GM23338 (cell line): Measurements from ENCODE around the gene C15orf62. TPM values are rescaled to one million over a fixed set of nuclear protein-coding genes. Genes with fewer than 3 reads are reported as not detected.

Source experiments
- ATAC-seq: fragments of 200-7000 bp; cut with Tn5 transposase; 3 replicates; pipeline ENCODE4 v1.9.1; 2020
- DNase-seq: peaks from one replicate; pipeline ENCODE4 v3.0.0-alpha.2; 2015; ENCODE audit warnings: low spot score
- H2AFZ ChIP-seq: fragments of 200-600 bp; sonication (generic); 2 replicates; pipeline ENCODE4 v1.8.0; 2016; ENCODE audit warnings: antibody characterized with exemption, mild to moderate bottlenecking, moderate library complexity
- H3F3A ChIP-seq: fragments of 200-600 bp; sonication (generic); replicated peaks from 2 replicates; pipeline ENCODE4 v1.8.0; 2017; ENCODE audit warnings: antibody characterized with exemption, mixed run types, low read depth
- H3K27ac ChIP-seq: fragments of 200-600 bp; sonication (generic); 2 replicates; pipeline ENCODE4 v1.6.1; 2016; ENCODE audit warnings: low read depth
- H3K27me3 ChIP-seq: fragments of 200-600 bp; sonication (generic); 2 replicates; pipeline ENCODE4 v1.8.0; 2016; ENCODE audit warnings: mild to moderate bottlenecking, mixed run types, moderate library complexity; ENCODE audit not compliant: insufficient read depth
- H3K36me3 ChIP-seq: fragments of 200-600 bp; sonication (generic); 2 replicates; pipeline ENCODE4 v1.8.0; 2016; ENCODE audit warnings: mild to moderate bottlenecking; ENCODE audit not compliant: insufficient read depth
- H3K4me1 ChIP-seq: fragments of 200-600 bp; sonication (generic); 2 replicates; pipeline ENCODE4 v1.8.0; 2016; ENCODE audit warnings: mild to moderate bottlenecking, moderate library complexity; ENCODE audit not compliant: insufficient read depth
- H3K4me2 ChIP-seq: fragments of 200-600 bp; sonication (generic); 2 replicates; pipeline ENCODE4 v1.7.1; 2017; ENCODE audit warnings: mixed run types
- H3K4me3 ChIP-seq: fragments of 200-600 bp; sonication (generic); 2 replicates; pipeline ENCODE4 v1.6.1; 2016; ENCODE audit warnings: mixed run types
- H3K79me2 ChIP-seq: fragments of 200-600 bp; sonication (generic); replicated peaks from 2 replicates; pipeline ENCODE4 v1.8.0; 2017; ENCODE audit warnings: mild to moderate bottlenecking; ENCODE audit not compliant: insufficient read depth
- H3K9me2 ChIP-seq: fragments of 200-600 bp; sonication (generic); 2 replicates; pipeline ENCODE4 v1.8.0; 2017; ENCODE audit not compliant: insufficient read depth
- H4K20me1 ChIP-seq: fragments of 200-600 bp; sonication (generic); replicated peaks from 2 replicates; pipeline ENCODE4 v1.8.0; 2017; ENCODE audit warnings: mild to moderate bottlenecking; ENCODE audit not compliant: insufficient read depth
- H3K27ac Mint-ChIP-seq: 2 replicates; pipeline ENCODE4 v1.8.0; 2020; ENCODE audit warnings: inconsistent platforms, mild to moderate bottlenecking, moderate library complexity, mixed read lengths
- H3K27me3 Mint-ChIP-seq: 3 replicates; pipeline ENCODE4 v1.8.0; 2022; ENCODE audit warnings: low read depth, mild to moderate bottlenecking, moderate library complexity, mixed read lengths, inconsistent platforms; ENCODE audit not compliant: insufficient read depth, poor library complexity
- H3K36me3 Mint-ChIP-seq: 3 replicates; pipeline ENCODE4 v1.8.0; 2021; ENCODE audit warnings: low read depth, mild to moderate bottlenecking, inconsistent platforms, moderate library complexity, mixed read lengths
- H3K4me1 Mint-ChIP-seq: 3 replicates; pipeline ENCODE4 v1.8.0; 2020; ENCODE audit warnings: mild to moderate bottlenecking, inconsistent platforms, mixed read lengths
- H3K4me3 Mint-ChIP-seq: 3 replicates; pipeline ENCODE4 v1.8.0; 2021; ENCODE audit warnings: moderate library complexity, mild to moderate bottlenecking, inconsistent platforms, mixed read lengths
- H3K9me3 Mint-ChIP-seq: 3 replicates; pipeline ENCODE4 v1.8.0; 2020; ENCODE audit warnings: moderate library complexity, mild to moderate bottlenecking, inconsistent platforms, mixed read lengths
- CREB1 ChIP-seq: fragments of 250-450 bp; sonication (Bioruptor Pico); IDR thresholded peaks from 2 replicates; pipeline ENCODE4 v1.5.0; 2020; ENCODE audit warnings: low read depth, mild to moderate bottlenecking, moderate library complexity
- CTCF ChIP-seq, 2 experiments: fragments of 200-600 bp in 1 of 2; sonication (generic) in 1 of 2; conservative IDR thresholded peaks; 2 replicates each; pipeline versions ENCODE4 v1.5.1 to v1.6.1; 2016 to 2017; ENCODE audit warnings: antibody characterized with exemption in 2 of 2, low read depth in 2 of 2, mild to moderate bottlenecking in 2 of 2, moderate library complexity in 1 of 2
- EZH2 ChIP-seq: fragments of 200-600 bp; sonication (generic); IDR thresholded peaks from one replicate; pipeline ENCODE4 v1.8.0; 2017; ENCODE audit warnings: antibody characterized with exemption, mild to moderate bottlenecking, low read depth; ENCODE audit not compliant: unreplicated experiment
- EZH2phosphoT487 ChIP-seq: fragments of 200-600 bp; sonication (generic); IDR thresholded peaks from one replicate; pipeline ENCODE4 v1.8.1; 2018; ENCODE audit warnings: antibody characterized with exemption; ENCODE audit not compliant: unreplicated experiment
- JUNB ChIP-seq: IDR thresholded peaks from one replicate; pipeline ENCODE4 v1.6.1; 2016; ENCODE audit warnings: antibody characterized with exemption; ENCODE audit not compliant: unreplicated experiment
- NANOG ChIP-seq: IDR thresholded peaks from 2 replicates; pipeline ENCODE4 v1.6.1; 2016; ENCODE audit warnings: antibody characterized with exemption, borderline replicate concordance
- POLR2AphosphoS5 ChIP-seq: IDR thresholded peaks from 2 replicates; pipeline ENCODE4 v1.6.1; 2016; ENCODE audit warnings: antibody characterized with exemption, low read depth
- REST ChIP-seq: IDR thresholded peaks from one replicate; pipeline ENCODE4 v1.6.1; 2018; ENCODE audit warnings: antibody characterized with exemption; ENCODE audit not compliant: unreplicated experiment
- STAT1 ChIP-seq: IDR thresholded peaks from one replicate; pipeline ENCODE4 v1.6.1; 2016; ENCODE audit warnings: antibody characterized with exemption; ENCODE audit not compliant: unreplicated experiment
- ZNF114 ChIP-seq: fragments of 250-450 bp; sonication (Bioruptor Pico); IDR thresholded peaks from 2 replicates; pipeline ENCODE4 v1.5.0; 2020; ENCODE audit warnings: mild to moderate bottlenecking, moderate library complexity
- ZNF331 ChIP-seq: fragments of 250-450 bp; sonication (Bioruptor Pico); IDR thresholded peaks from 2 replicates; pipeline ENCODE4 v1.5.0; 2020; ENCODE audit warnings: low read depth, mild to moderate bottlenecking, moderate library complexity
- ZNF462 ChIP-seq: fragments of 250-450 bp; sonication (Bioruptor Pico); IDR thresholded peaks from 2 replicates; pipeline ENCODE4 v1.5.0; 2020; ENCODE audit warnings: mild to moderate bottlenecking, moderate library complexity
- polyA plus RNA-seq: library from polyadenylated mRNA; unstranded; fragments of >200 nt; fragmentation: Nextera tagmentation; extraction: Ambion mirVana; gene quantifications from 2 replicates; pipeline ENCODE4 v1.2.1, GENCODE V29; 2016
- total RNA-seq: library from RNA; depleted of rRNA; stranded (reverse); fragments of >200 nt; shearing (Covaris generic); gene quantifications from 2 replicates; pipeline ENCODE4 v1.2.3, GENCODE V29; 2014
- TF ChIP-seq, protein P1 (sequence below): IDR thresholded peaks from 2 replicates; pipeline ENCODE4 v1.6.1; 2016; ENCODE audit warnings: antibody characterized with exemption

Gene C15orf62
- total and polyA plus RNA-seq, 2 experiments from 2014 or later = 0.16 to 0.80 TPM

DNA sequence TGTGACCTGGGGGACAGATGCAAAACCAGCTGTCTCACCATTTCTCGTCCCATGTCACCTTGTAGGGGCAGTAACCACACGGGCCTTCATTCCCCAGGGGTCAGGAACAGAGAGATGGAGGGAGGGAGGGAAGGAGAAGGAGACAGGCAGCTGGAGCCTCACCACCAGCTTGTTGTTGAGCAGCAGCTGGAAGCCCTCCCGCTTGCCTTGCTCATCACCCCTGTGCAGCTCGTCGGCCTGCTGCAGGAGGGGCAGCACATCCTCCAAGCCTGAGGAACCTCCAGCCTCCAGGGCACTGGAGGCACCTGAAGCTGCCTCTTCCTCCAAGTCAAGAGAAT is 25.0 kb upstream of the C15orf62 start:
- Histone ChIP-seq H3K36me3 (peaks cover 8% of the 10 kb centered on the region; the same call in 1 of the 2 replicates), H3K79me2 (no peaks in the 10 kb centered on the region), H3K4me1 (peaks cover 8% of the 10 kb centered on the region; the same call in 1 of the 2 replicates), H3K27me3 (no peaks in the 10 kb centered on the region), H4K20me1 (peaks cover 5% of the 10 kb centered on the region; the same call in 1 of the 2 replicates), H3K4me2 (no peak overlapping the region), H2AFZ (no peak overlapping the region), H3F3A (0 out of 2 replicates have a peak, but pooled peaks cover 5% of the 10 kb centered on the region), H3K27ac (no peak overlapping the region), H3K9me2 (no peaks in the 10 kb centered on the region), H3K4me3 (no peak overlapping the region)
- ATAC-seq (no peak), DNase-seq (no peak)
- TF ChIP-seq, protein P1, sequence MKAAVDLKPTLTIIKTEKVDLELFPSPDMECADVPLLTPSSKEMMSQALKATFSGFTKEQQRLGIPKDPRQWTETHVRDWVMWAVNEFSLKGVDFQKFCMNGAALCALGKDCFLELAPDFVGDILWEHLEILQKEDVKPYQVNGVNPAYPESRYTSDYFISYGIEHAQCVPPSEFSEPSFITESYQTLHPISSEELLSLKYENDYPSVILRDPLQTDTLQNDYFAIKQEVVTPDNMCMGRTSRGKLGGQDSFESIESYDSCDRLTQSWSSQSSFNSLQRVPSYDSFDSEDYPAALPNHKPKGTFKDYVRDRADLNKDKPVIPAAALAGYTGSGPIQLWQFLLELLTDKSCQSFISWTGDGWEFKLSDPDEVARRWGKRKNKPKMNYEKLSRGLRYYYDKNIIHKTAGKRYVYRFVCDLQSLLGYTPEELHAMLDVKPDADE = no peak
- TF ChIP-seq EZH2phosphoT487 = no peak
- TF ChIP-seq EZH2 = no peak
- TF ChIP-seq STAT1 = no peak
- TF ChIP-seq ZNF114 (CRISPR knock-in tag) = no peak
- TF ChIP-seq JUNB = no peak
- TF ChIP-seq ZNF331 (CRISPR knock-in tag) = no peak
- no peak for TF ChIP-seq NANOG
- TF ChIP-seq POLR2AphosphoS5 = no peak
- no peak for TF ChIP-seq REST
- no peak for TF ChIP-seq ZNF462 (CRISPR knock-in tag)
- no peak for TF ChIP-seq CREB1
- no peak for TF ChIP-seq CTCF (conservative IDR thresholded peaks at IDR 0.05; ENCODE audit: low read depth in 2 of 2)
- Mint-ChIP-seq H3K9me3 (no peaks in the 10 kb centered on the region), H3K4me3 (no peak overlapping the region), H3K4me1 (peaks cover 28% of the 10 kb centered on the region), H3K27me3 (peaks cover 10% of the 10 kb centered on the region), H3K27ac (no peak overlapping the region; the same call in 1 of the 2 replicates), H3K36me3 (peaks cover 30% of the 10 kb centered on the region; the same call in 2 of the 3 replicates)
